PFSK-1 (cell line): ENCODE results near the gene HOXA6.

Experiments used
- FOXP2 ChIP-seq: optimal IDR thresholded peaks from 2 replicates; pipeline ENCODE3; 2011; ENCODE audit warnings: borderline replicate concordance, control low read depth, inconsistent platforms; ENCODE audit not compliant: insufficient read depth; ENCODE audit errors: extremely low read length, extremely low read depth
- POLR2AphosphoS5 ChIP-seq: IDR thresholded peaks from 2 replicates; pipeline ENCODE4 v1.6.1; 2012; ENCODE audit warnings: low read depth, mild to moderate bottlenecking, control low read depth, low read length, moderate library complexity
- REST ChIP-seq, 2 experiments: IDR thresholded peaks; 2 replicates each; pipeline versions ENCODE4 v1.6.1 to v1.8.0; 2011 to 2012; ENCODE audit warnings: low read depth in 2 of 2, low read length in 2 of 2, control low read depth in 1 of 2, inconsistent platforms in 1 of 2, mild to moderate bottlenecking in 1 of 2, moderate library complexity in 1 of 2; ENCODE audit not compliant: insufficient read depth in 1 of 2
- SIN3A ChIP-seq: IDR thresholded peaks from 2 replicates; pipeline ENCODE4 v1.6.1; 2012; ENCODE audit warnings: mild to moderate bottlenecking, low read length, moderate library complexity, borderline replicate concordance; ENCODE audit not compliant: insufficient read depth
- TAF1 ChIP-seq: IDR thresholded peaks from 2 replicates; pipeline ENCODE4 v1.6.1; 2012; ENCODE audit warnings: low read length, control low read depth, borderline replicate concordance; ENCODE audit not compliant: insufficient read depth

The HOXA6 gene

GRCh38 chr7:27097686-27098577, 49.6 kb downstream of the HOXA6 start:
- TF ChIP-seq FOXP2 (no peak), SIN3A (no peak), TAF1 (no peak), REST (IDR thresholded peaks at IDR 0.05; ENCODE audit: insufficient read depth in 1 of 2, low read depth in 2 of 2, low read length in 2 of 2) (no peak), POLR2AphosphoS5 (no peak)

- TF ChIP-seq SIN3A (no peak), POLR2AphosphoS5 (no peak), REST (IDR thresholded peaks at IDR 0.05; ENCODE audit: insufficient read depth in 1 of 2, low read depth in 2 of 2, low read length in 2 of 2) (no peak), TAF1 (no peak), FOXP2 (no peak)
Measured at GRCh38 chr7:27096768-27097514, 50.6 kb downstream of the HOXA6 start.

GRCh38 chr7:27095897-27096767, 51.4 kb downstream of the HOXA6 start, which contains the start of gene HOXA1:
Gene HOXA1 (minus strand): TSS chr7:27096000. CDS start chr7:27095912, 88 bp downstream.
- TF ChIP-seq FOXP2 = no peak
- TF ChIP-seq TAF1 = no peak
- no peak for TF ChIP-seq SIN3A
- no peak for TF ChIP-seq REST (IDR thresholded peaks at IDR 0.05; ENCODE audit: insufficient read depth in 1 of 2, low read depth in 2 of 2, low read length in 2 of 2)
